H9 (cell line): ENCODE results near the gene PNMA6E. TPM values are rescaled to one million over a fixed set of nuclear protein-coding genes. Genes with fewer than 3 reads are reported as not detected.

Experiments used
- DNase-seq: peaks from one replicate; pipeline ENCODE4 v3.0.0-alpha.2; 2017
- H2AFZ ChIP-seq: one replicate; pipeline ENCODE4 v1.6.1; 2013; ENCODE audit warnings: mild to moderate bottlenecking, low read length, control low read depth, moderate library complexity
- H2AK5ac ChIP-seq: 2 replicates; pipeline ENCODE4 v1.6.1; 2013; ENCODE audit warnings: low read length, control low read depth, mixed read lengths; ENCODE audit not compliant: insufficient read length
- H2BK120ac ChIP-seq: one replicate; pipeline ENCODE4 v1.6.1; 2013; ENCODE audit warnings: low read depth, mild to moderate bottlenecking, low read length, control low read depth, inconsistent platforms; ENCODE audit not compliant: poor library complexity, severe bottlenecking
- H2BK12ac ChIP-seq: 2 replicates; pipeline ENCODE4 v1.6.1; 2013; ENCODE audit warnings: low read length, control low read depth, mixed read lengths, low read depth; ENCODE audit not compliant: insufficient read length
- H2BK15ac ChIP-seq: 2 replicates; pipeline ENCODE4 v1.6.1; 2013; ENCODE audit warnings: low read depth, low read length, control low read depth
- H2BK20ac ChIP-seq: one replicate; pipeline ENCODE4 v1.6.1; 2013; ENCODE audit warnings: low read depth, mild to moderate bottlenecking, low read length, control low read depth, inconsistent platforms; ENCODE audit not compliant: poor library complexity, severe bottlenecking
- H2BK5ac ChIP-seq: 2 replicates; pipeline ENCODE4 v1.6.1; 2013; ENCODE audit warnings: low read length, control low read depth, mixed read lengths; ENCODE audit not compliant: insufficient read length
- H3K14ac ChIP-seq: 2 replicates; pipeline ENCODE4 v1.6.1; 2013; ENCODE audit warnings: low read length, control low read depth; ENCODE audit not compliant: insufficient read depth
- H3K18ac ChIP-seq: 2 replicates; pipeline ENCODE4 v1.6.1; 2013; ENCODE audit warnings: low read depth, mild to moderate bottlenecking, mixed read lengths, low read length, control low read depth; ENCODE audit not compliant: insufficient read length
- H3K23ac ChIP-seq: 2 replicates; pipeline ENCODE4 v1.6.1; 2013; ENCODE audit warnings: low read length, control low read depth, mixed read lengths, low read depth; ENCODE audit not compliant: insufficient read length
- H3K23me2 ChIP-seq: 2 replicates; pipeline ENCODE4 v1.6.1; 2013; ENCODE audit warnings: low read depth, mild to moderate bottlenecking, mixed read lengths, low read length, control low read depth; ENCODE audit not compliant: insufficient read length, poor library complexity, severe bottlenecking
- H3K27ac ChIP-seq: 2 replicates; pipeline ENCODE4 v1.5.1; 2013; ENCODE audit warnings: low read length, control low read depth, mixed read lengths, low read depth; ENCODE audit not compliant: insufficient read length
- H3K27me3 ChIP-seq: 2 replicates; pipeline ENCODE4 v1.6.1; 2013; ENCODE audit warnings: low read length, control low read depth, inconsistent platforms; ENCODE audit not compliant: insufficient read depth
- H3K4ac ChIP-seq: 2 replicates; pipeline ENCODE4 v1.6.1; 2013; ENCODE audit warnings: low read depth, mild to moderate bottlenecking, control low read depth, inconsistent platforms, low read length, moderate library complexity
- H3K4me1 ChIP-seq: 2 replicates; pipeline ENCODE4 v1.6.1; 2013; ENCODE audit warnings: low read length, control low read depth, inconsistent platforms; ENCODE audit not compliant: insufficient read depth
- H3K4me2 ChIP-seq: 2 replicates; pipeline ENCODE4 v1.6.1; 2013; ENCODE audit warnings: low read length, control low read depth, mixed read lengths; ENCODE audit not compliant: insufficient read length, insufficient read depth
- H3K56ac ChIP-seq: 2 replicates; pipeline ENCODE4 v1.6.1; 2013; ENCODE audit warnings: low read depth, mild to moderate bottlenecking, mixed read lengths, low read length, control low read depth; ENCODE audit not compliant: insufficient read length
- H3K79me1 ChIP-seq: 2 replicates; pipeline ENCODE4 v1.6.1; 2013; ENCODE audit warnings: low read depth, mild to moderate bottlenecking, moderate library complexity, low read length, control low read depth, inconsistent platforms; ENCODE audit not compliant: insufficient read depth, poor library complexity, severe bottlenecking
- H3K79me2 ChIP-seq: 2 replicates; pipeline ENCODE4 v1.6.1; 2013; ENCODE audit warnings: low read length, control low read depth, inconsistent platforms; ENCODE audit not compliant: insufficient read depth
- H3K9ac ChIP-seq: 2 replicates; pipeline ENCODE4 v1.6.1; 2013; ENCODE audit warnings: low read length, control low read depth, mixed read lengths; ENCODE audit not compliant: insufficient read length; ENCODE audit errors: extremely low read depth
- H3K9me3 ChIP-seq: one replicate; pipeline ENCODE4 v1.6.1; 2013; ENCODE audit warnings: low read depth, low read length, inconsistent platforms; ENCODE audit not compliant: control insufficient read depth
- H3T11ph ChIP-seq: one replicate; pipeline ENCODE4 v1.6.1; 2013; ENCODE audit warnings: mild to moderate bottlenecking, low read length, control low read depth, inconsistent platforms
- H4K20me1 ChIP-seq: one replicate; pipeline ENCODE4 v1.6.1; 2013; ENCODE audit not compliant: control insufficient read depth, insufficient read length, insufficient read depth
- H4K5ac ChIP-seq: 2 replicates; pipeline ENCODE4 v1.6.1; 2013; ENCODE audit warnings: low read depth, mild to moderate bottlenecking, mixed read lengths, low read length, control low read depth; ENCODE audit not compliant: insufficient read length
- H4K8ac ChIP-seq: replicated peaks from 2 replicates; pipeline ENCODE4 v1.6.1; 2013; ENCODE audit warnings: low read length, control low read depth, mixed read lengths, low read depth; ENCODE audit not compliant: insufficient read length
- H4K91ac ChIP-seq: 2 replicates; pipeline ENCODE4 v1.6.1; 2013; ENCODE audit warnings: low read depth, mild to moderate bottlenecking, moderate library complexity, mixed read lengths, low read length, control low read depth; ENCODE audit not compliant: insufficient read length
- H3K27ac Mint-ChIP-seq, 3 experiments: 2 replicates in 2 of 3; 3 replicates in 1 of 3; pipeline ENCODE4 v1.8.0; 2020 to 2021; ENCODE audit warnings: mixed read lengths in 3 of 3, mild to moderate bottlenecking in 1 of 3, moderate library complexity in 1 of 3
- H3K27me3 Mint-ChIP-seq: 2 replicates; pipeline ENCODE4 v1.8.0; 2021; ENCODE audit warnings: low read depth, mild to moderate bottlenecking, moderate library complexity, mixed read lengths
- H3K36me3 Mint-ChIP-seq, 3 experiments: 2 replicates in 2 of 3; 3 replicates in 1 of 3; pipeline ENCODE4 v1.8.0; 2020 to 2021; ENCODE audit warnings: low read depth in 3 of 3, mixed read lengths in 3 of 3; ENCODE audit not compliant: insufficient read depth in 1 of 3
- H3K4me1 Mint-ChIP-seq, 2 experiments: 2 replicates each; pipeline ENCODE4 v1.8.0; 2020; ENCODE audit warnings: mixed read lengths in 2 of 2
- H3K4me3 Mint-ChIP-seq, 2 experiments: 2 replicates in 1 of 2; 3 replicates in 1 of 2; pipeline ENCODE4 v1.8.0; 2020 to 2021; ENCODE audit warnings: mild to moderate bottlenecking in 2 of 2, mixed read lengths in 2 of 2, moderate library complexity in 1 of 2
- H3K9me3 Mint-ChIP-seq, 2 experiments: 2 replicates in 1 of 2; 3 replicates in 1 of 2; pipeline ENCODE4 v1.8.0; 2020; ENCODE audit warnings: mild to moderate bottlenecking in 2 of 2, mixed read lengths in 2 of 2, moderate library complexity in 1 of 2
- WGBS: extraction: QIAGEN DNeasy Blood & Tissue Kit; methylation state at CpG from one replicate; pipeline ENCODE4 v1.1.7; 2013; ENCODE audit warnings: missing lambda C conversion rate, low lambda C conversion rate, mixed read lengths; ENCODE audit not compliant: insufficient read length; ENCODE audit errors: extremely low coverage; 5-methylcytosine and 5-hydroxymethylcytosine counted together
- total RNA-seq: library from RNA; stranded (reverse); gene quantifications from 2 replicates; pipeline ENCODE4 v1.2.1, GENCODE V29; 2021
- TF ChIP-seq, protein P1 (sequence below): fragments of 200-600 bp; sonication (generic); conservative IDR thresholded peaks from 3 replicates; pipeline ENCODE4 v1.8.0; 2021; ENCODE audit warnings: antibody characterized with exemption, mild to moderate bottlenecking

The PNMA6E gene
- total RNA-seq, 1 experiment from 2014 or later, result not detected

DNA sequence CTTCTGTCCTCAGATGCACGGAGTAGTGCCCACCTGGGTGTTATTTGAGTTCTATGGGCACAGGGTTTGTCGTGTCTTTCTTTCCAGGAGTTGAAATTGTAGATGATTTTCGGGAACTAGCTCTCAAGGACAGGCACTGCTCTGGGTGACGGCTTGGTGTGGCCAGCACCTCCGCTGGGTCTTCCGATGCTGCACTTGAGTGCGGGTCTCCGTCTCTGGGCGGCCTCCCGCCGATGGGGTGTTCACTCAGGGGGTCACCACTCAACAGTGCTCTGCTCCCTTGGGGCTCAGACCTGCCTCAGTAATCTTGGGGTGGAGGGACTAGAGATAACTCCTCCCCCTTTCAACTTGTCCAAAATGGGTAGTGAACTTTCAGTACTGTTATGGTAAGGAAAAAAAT lies 12.6 kb upstream of the PNMA6E start:
- Histone ChIP-seq H2AFZ (no peak overlapping the region), H2AK5ac (no peak overlapping the region), H3T11ph (no peak overlapping the region), H2BK120ac (no peak overlapping the region), H3K23me2 (no peaks in the 10 kb centered on the region), H3K4me2 (no peak overlapping the region), H2BK20ac (no peak overlapping the region), H3K79me1 (no peaks in the 10 kb centered on the region), H3K9ac (no peak overlapping the region), H3K4me1 (no peaks in the 10 kb centered on the region), H3K9me3 (peaks cover 21% of the 10 kb centered on the region), H3K79me2 (no peaks in the 10 kb centered on the region), H3K4ac (no peak overlapping the region), H3K56ac (no peak overlapping the region), H4K5ac (no peak overlapping the region), H2BK12ac (no peak overlapping the region), H4K20me1 (no peaks in the 10 kb centered on the region), H3K18ac (no peak overlapping the region), H3K27me3 (peaks cover 7% of the 10 kb centered on the region; the same call in 1 of the 2 replicates), H4K91ac (no peak overlapping the region), H3K14ac (no peak overlapping the region), H3K27ac (no peak overlapping the region), H2BK15ac (no peak overlapping the region), H4K8ac (no peak overlapping the region), H3K23ac (no peak overlapping the region), H2BK5ac (no peak overlapping the region)
- no CpG with 5 or more reads among the region's 11 CpGs for WGBS
- TF ChIP-seq, protein P1, sequence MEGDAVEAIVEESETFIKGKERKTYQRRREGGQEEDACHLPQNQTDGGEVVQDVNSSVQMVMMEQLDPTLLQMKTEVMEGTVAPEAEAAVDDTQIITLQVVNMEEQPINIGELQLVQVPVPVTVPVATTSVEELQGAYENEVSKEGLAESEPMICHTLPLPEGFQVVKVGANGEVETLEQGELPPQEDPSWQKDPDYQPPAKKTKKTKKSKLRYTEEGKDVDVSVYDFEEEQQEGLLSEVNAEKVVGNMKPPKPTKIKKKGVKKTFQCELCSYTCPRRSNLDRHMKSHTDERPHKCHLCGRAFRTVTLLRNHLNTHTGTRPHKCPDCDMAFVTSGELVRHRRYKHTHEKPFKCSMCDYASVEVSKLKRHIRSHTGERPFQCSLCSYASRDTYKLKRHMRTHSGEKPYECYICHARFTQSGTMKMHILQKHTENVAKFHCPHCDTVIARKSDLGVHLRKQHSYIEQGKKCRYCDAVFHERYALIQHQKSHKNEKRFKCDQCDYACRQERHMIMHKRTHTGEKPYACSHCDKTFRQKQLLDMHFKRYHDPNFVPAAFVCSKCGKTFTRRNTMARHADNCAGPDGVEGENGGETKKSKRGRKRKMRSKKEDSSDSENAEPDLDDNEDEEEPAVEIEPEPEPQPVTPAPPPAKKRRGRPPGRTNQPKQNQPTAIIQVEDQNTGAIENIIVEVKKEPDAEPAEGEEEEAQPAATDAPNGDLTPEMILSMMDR, result no peak
- Mint-ChIP-seq H3K27me3 (peaks cover 32% of the 10 kb centered on the region), H3K9me3 (peaks cover 71 to 79% of the 10 kb centered on the region in 2 experiments), H3K4me1 (peaks cover 9 to 27% of the 10 kb centered on the region in 2 experiments), H3K36me3 (peaks cover 5 to 14% (median 9%) of the 10 kb centered on the region in 3 experiments; a peak in 5 of 7 replicates), H3K4me3 (no peak overlapping the region), H3K27ac (no peak overlapping the region)
- no peak for DNase-seq
